BE2C (cell line): ENCODE measurements around the gene ABTB2.

Experiments
- DNase-seq: peaks from one replicate; pipeline ENCODE4 v3.0.0-alpha.2; 2020
- H3K27me3 ChIP-seq: fragments of 250-450 bp; sonication (Bioruptor Pico); 2 replicates; pipeline ENCODE4 v1.5.1; 2020; ENCODE audit warnings: mild to moderate bottlenecking
- H3K36me3 ChIP-seq: fragments of 250-450 bp; sonication (Bioruptor Pico); 2 replicates; pipeline ENCODE4 v1.5.1; 2020; ENCODE audit warnings: mild to moderate bottlenecking
- H3K4me1 ChIP-seq: fragments of 250-450 bp; sonication (Bioruptor Pico); 2 replicates; pipeline ENCODE4 v1.5.1; 2020
- H3K4me3 ChIP-seq: 2 replicates; pipeline ENCODE4 v1.5.1; 2011; ENCODE audit warnings: low read depth, low read length
- H3K9me3 ChIP-seq: fragments of 250-450 bp; sonication (Bioruptor Pico); 2 replicates; pipeline ENCODE4 v1.5.1; 2020
- CTCF ChIP-seq: IDR thresholded peaks from 2 replicates; pipeline ENCODE4 v1.5.1; 2012; ENCODE audit warnings: mild to moderate bottlenecking, low read depth, low read length

Gene ABTB2

GRCh38 chr11:34305780-34306179 is 52.0 kb downstream of the ABTB2 start:
- no peak for DNase-seq
- Histone ChIP-seq H3K4me1 (no peaks in the 10 kb centered on the region), H3K36me3 (no peaks in the 10 kb centered on the region), H3K4me3 (no peak overlapping the region), H3K9me3 (no peaks in the 10 kb centered on the region), H3K27me3 (no peaks in the 10 kb centered on the region)
- TF ChIP-seq CTCF, result no peak

GRCh38 chr11:34305193-34305592 is 52.6 kb downstream of the ABTB2 start:
- Histone ChIP-seq H3K27me3 (no peaks in the 10 kb centered on the region), H3K36me3 (no peaks in the 10 kb centered on the region), H3K9me3 (no peaks in the 10 kb centered on the region), H3K4me3 (no peak overlapping the region), H3K4me1 (no peaks in the 10 kb centered on the region)
- DNase-seq, result no peak
- TF ChIP-seq CTCF, result no peak

GRCh38 chr11:34303028-34303570 is 54.7 kb downstream of the ABTB2 start:
- H3K9me3 ChIP-seq, result no peaks in the 10 kb centered on the region
- no peak overlapping the region for H3K4me3 ChIP-seq
- H3K4me1 ChIP-seq, result no peaks in the 10 kb centered on the region
- H3K36me3 ChIP-seq, result no peaks in the 10 kb centered on the region
- TF ChIP-seq CTCF, result no peak
- no peaks in the 10 kb centered on the region for H3K27me3 ChIP-seq
- no peak for DNase-seq

GRCh38 chr11:34302046-34302921 is 55.5 kb downstream of the ABTB2 start:
- no peaks in the 10 kb centered on the region for H3K4me1 ChIP-seq
- TF ChIP-seq CTCF, result no peak
- DNase-seq, result no peak

GRCh38 chr11:34300926-34301295 is 56.9 kb downstream of the ABTB2 start:
- Histone ChIP-seq H3K9me3 (no peaks in the 10 kb centered on the region), H3K4me3 (no peak overlapping the region), H3K36me3 (no peaks in the 10 kb centered on the region), H3K4me1 (no peaks in the 10 kb centered on the region), H3K27me3 (no peaks in the 10 kb centered on the region)
- TF ChIP-seq CTCF, result no peak
- no peak for DNase-seq

More at GRCh38 chr11:34302046-34302921, 55.5 kb downstream of the ABTB2 start:
- H3K36me3 ChIP-seq, result no peaks in the 10 kb centered on the region
- no peaks in the 10 kb centered on the region for H3K9me3 ChIP-seq
- H3K4me3 ChIP-seq, result no peak overlapping the region
- H3K27me3 ChIP-seq, result no peaks in the 10 kb centered on the region
